Activated CD8-positive, alpha-beta T cell treated with anti-CD3 and anti-CD28 coated beads, Interleukin-2, amount 10 ng/mL, durations not matched to agents 7 days and 5 days (primary cell): ENCODE results near the gene TLR8. TPM values are rescaled to one million over a fixed set of nuclear protein-coding genes. Genes with fewer than 3 reads are reported as not detected.
A peak's percentile ranks its signal among the peaks of the same experiment; 100 is the strongest.

Source experiments
- ATAC-seq: fragments of 150-1000 bp; cut with Tn5 transposase; one replicate; pipeline ENCODE4 v1.10.0; 2021; ENCODE audit warnings: moderate library complexity
- CTCF ChIA-PET: fragments of 350-600 bp; sonication (Branson Sonifier 250); formaldehyde crosslinking; loops from one replicate; lab custom pipeline; 2021; ENCODE audit warnings: antibody characterized with exemption; lab: Charles Lee
- POLR2A ChIA-PET: fragments of 350-600 bp; sonication (Branson Sonifier 250); formaldehyde crosslinking; loops from one replicate; lab custom pipeline; 2021; ENCODE audit warnings: antibody characterized with exemption; lab: Charles Lee
- DNase-seq: peaks from one replicate; pipeline ENCODE4 v3.0.0-alpha.2; 2020
- H3K27ac Mint-ChIP-seq: one replicate; pipeline ENCODE4 v1.8.0; 2021; ENCODE audit warnings: mild to moderate bottlenecking, mixed read lengths
- H3K27me3 Mint-ChIP-seq: one replicate; pipeline ENCODE4 v1.8.0; 2021; ENCODE audit warnings: low read depth, mixed read lengths
- H3K36me3 Mint-ChIP-seq: one replicate; pipeline ENCODE4 v1.8.0; 2021; ENCODE audit warnings: low read depth, mixed read lengths
- H3K4me1 Mint-ChIP-seq: one replicate; pipeline ENCODE4 v1.8.0; 2021; ENCODE audit warnings: low read depth, mixed read lengths
- H3K4me3 Mint-ChIP-seq: one replicate; pipeline ENCODE4 v1.8.0; 2021; ENCODE audit warnings: mild to moderate bottlenecking, mixed read lengths
- H3K9me3 Mint-ChIP-seq: one replicate; pipeline ENCODE4 v1.8.0; 2022; ENCODE audit warnings: mixed read lengths; ENCODE audit not compliant: insufficient read depth
- total RNA-seq, 2 experiments: library from RNA; stranded (reverse); gene quantifications; one replicate each; pipeline ENCODE4 v1.2.3, GENCODE V29; 2021

Gene TLR8
- total RNA-seq, 2 experiments from 2014 or later, result not detected

GRCh38 chrX:12886545-12886944 lies 19.9 kb upstream of the TLR8 start:
- ChIA-PET POLR2A (no interaction called here), CTCF (no interaction called here)
- no peaks in the 10 kb centered on the region for H3K36me3 Mint-ChIP-seq
- peaks cover 5% of the 10 kb centered on the region for H3K9me3 Mint-ChIP-seq
- no peak overlapping the region for H3K27ac Mint-ChIP-seq
- no peak for ATAC-seq
- no peak overlapping the region for H3K4me3 Mint-ChIP-seq
- peaks cover 30% of the 10 kb centered on the region for H3K4me1 Mint-ChIP-seq
- H3K27me3 Mint-ChIP-seq, result peaks cover 15% of the 10 kb centered on the region
- DNase-seq, result no peak

GRCh38 chrX:12887141-12887540 lies 19.3 kb upstream of the TLR8 start:
- POLR2A ChIA-PET, result no interaction called here
- no peak for ATAC-seq
- DNase-seq, result no peak
- Mint-ChIP-seq H3K4me1 (peaks cover 33% of the 10 kb centered on the region), H3K36me3 (no peaks in the 10 kb centered on the region), H3K4me3 (no peak overlapping the region), H3K27ac (no peak overlapping the region), H3K27me3 (peaks cover 11% of the 10 kb centered on the region), H3K9me3 (peaks cover 5% of the 10 kb centered on the region)
- CTCF ChIA-PET, result no interaction called here

- no peak overlapping the region for H3K4me3 Mint-ChIP-seq
- H3K4me1 Mint-ChIP-seq, result peaks cover 39% of the 10 kb centered on the region
- DNase-seq (no peak), ATAC-seq (no peak)
- peaks cover 5% of the 10 kb centered on the region for H3K9me3 Mint-ChIP-seq
- POLR2A ChIA-PET, result no interaction called here
- no peaks in the 10 kb centered on the region for H3K36me3 Mint-ChIP-seq
- H3K27me3 Mint-ChIP-seq, result peaks cover 10% of the 10 kb centered on the region
- CTCF ChIA-PET, result no interaction called here
- H3K27ac Mint-ChIP-seq, result no peak overlapping the region
These were observed 18.7 kb upstream of the TLR8 start for GRCh38 chrX:12887767-12888166.

- peak overlapping the region; percentile 22 for H3K4me3 Mint-ChIP-seq
- peaks cover 51% of the 10 kb centered on the region for H3K4me1 Mint-ChIP-seq
- H3K27me3 Mint-ChIP-seq, result peaks cover 2% of the 10 kb centered on the region
- POLR2A ChIA-PET, result interaction anchor here (0.8 to 1.1 kb wide), 2 partner anchors 86 to 200 kb away, joined by 3 read pairs; no protein-coding TSS in a partner anchor
- peaks cover 5% of the 10 kb centered on the region for H3K9me3 Mint-ChIP-seq
- DNase-seq, result peak; percentile 33
- CTCF ChIA-PET, result interaction anchor here (0.6 to 7.4 kb wide), 4 partner anchors 10 to 76 kb away, joined by 3 to 90 read pairs (median 7); no protein-coding TSS in a partner anchor
- H3K27ac Mint-ChIP-seq, result peak overlapping the region; percentile 87
- no peaks in the 10 kb centered on the region for H3K36me3 Mint-ChIP-seq
- ATAC-seq, result peak; percentile 71
These were observed 16.0 kb upstream of the TLR8 start for GRCh38 chrX:12890467-12890866.

GRCh38 chrX:12891171-12891570 lies 15.2 kb upstream of the TLR8 start:
- CTCF ChIA-PET, result interaction anchor here (0.6 to 7.4 kb wide), 3 partner anchors 9 to 77 kb away, joined by 3 to 90 read pairs (median 11); no protein-coding TSS in a partner anchor
- peaks cover 51% of the 10 kb centered on the region for H3K4me1 Mint-ChIP-seq
- no peak for DNase-seq
- ATAC-seq, result no peak
- peaks cover 5% of the 10 kb centered on the region for H3K9me3 Mint-ChIP-seq
- no peaks in the 10 kb centered on the region for H3K27me3 Mint-ChIP-seq
- peak overlapping the region; percentile 87 for H3K27ac Mint-ChIP-seq
- POLR2A ChIA-PET, result no interaction called here
- H3K4me3 Mint-ChIP-seq, result no peak overlapping the region
- H3K36me3 Mint-ChIP-seq, result no peaks in the 10 kb centered on the region

GRCh38 chrX:12891915-12892506 lies 14.4 kb upstream of the TLR8 start:
- Mint-ChIP-seq H3K27me3 (no peaks in the 10 kb centered on the region), H3K9me3 (peaks cover 5% of the 10 kb centered on the region), H3K27ac (peak overlapping the region; percentile 69), H3K36me3 (no peaks in the 10 kb centered on the region), H3K4me1 (peaks cover 51% of the 10 kb centered on the region), H3K4me3 (peak overlapping the region; percentile 15)
- no peak for DNase-seq
- ChIA-PET CTCF (interaction anchor here (3.4 to 7.4 kb wide), 2 partner anchors 9 to 78 kb away, joined by 11 to 90 read pairs; no protein-coding TSS in a partner anchor), POLR2A (no interaction called here)
- peak; percentile 28 for ATAC-seq

GRCh38 chrX:12892716-12893115 lies 13.7 kb upstream of the TLR8 start:
- DNase-seq (no peak), ATAC-seq (no peak)
- no peak overlapping the region for H3K4me3 Mint-ChIP-seq
- CTCF ChIA-PET, result interaction anchor here (1.1 to 7.4 kb wide), 3 partner anchors 11 to 121 kb away, joined by 4 to 90 read pairs (median 4); no protein-coding TSS in a partner anchor
- no peaks in the 10 kb centered on the region for H3K36me3 Mint-ChIP-seq
- H3K27ac Mint-ChIP-seq, result no peak overlapping the region
- H3K4me1 Mint-ChIP-seq, result peaks cover 51% of the 10 kb centered on the region
- peaks cover under 1% of the 10 kb centered on the region for H3K27me3 Mint-ChIP-seq
- peaks cover 5% of the 10 kb centered on the region for H3K9me3 Mint-ChIP-seq
- POLR2A ChIA-PET, result no interaction called here

- ATAC-seq, result peak; percentile 70
- Mint-ChIP-seq H3K36me3 (no peaks in the 10 kb centered on the region), H3K4me1 (peaks cover 43% of the 10 kb centered on the region), H3K27ac (no peak overlapping the region), H3K27me3 (peaks cover 4% of the 10 kb centered on the region), H3K9me3 (peaks cover 5% of the 10 kb centered on the region), H3K4me3 (no peak overlapping the region)
- DNase-seq, result peak; percentile 61
- ChIA-PET POLR2A (no interaction called here), CTCF (interaction anchor here (0.8 to 7.4 kb wide), 6 partner anchors 51 to 105 kb away, joined by 3 to 90 read pairs (median 5); no protein-coding TSS in a partner anchor)
These were observed 12.1 kb upstream of the TLR8 start for GRCh38 chrX:12894074-12895030.

- Mint-ChIP-seq H3K27me3 (peaks cover 4% of the 10 kb centered on the region), H3K9me3 (no peaks in the 10 kb centered on the region), H3K36me3 (no peaks in the 10 kb centered on the region), H3K4me1 (peaks cover 27% of the 10 kb centered on the region), H3K4me3 (no peak overlapping the region), H3K27ac (no peak overlapping the region)
- DNase-seq (no peak), ATAC-seq (no peak)
- ChIA-PET CTCF (interaction anchor here (5.8 to 7.4 kb wide), 2 partner anchors 81 to 82 kb away, joined by 62 to 90 read pairs; no protein-coding TSS in a partner anchor), POLR2A (no interaction called here)
These were observed 10.6 kb upstream of the TLR8 start for GRCh38 chrX:12895866-12896265.

- CTCF ChIA-PET, result interaction anchor here (0.8 to 5.8 kb wide), 3 partner anchors 82 to 125 kb away, joined by 3 to 62 read pairs (median 5); no protein-coding TSS in a partner anchor
- POLR2A ChIA-PET, result no interaction called here
- Mint-ChIP-seq H3K4me1 (peaks cover 22% of the 10 kb centered on the region), H3K27me3 (peaks cover 5% of the 10 kb centered on the region), H3K36me3 (no peaks in the 10 kb centered on the region), H3K4me3 (no peak overlapping the region), H3K9me3 (no peaks in the 10 kb centered on the region), H3K27ac (no peak overlapping the region)
- DNase-seq (no peak), ATAC-seq (no peak)
These were observed 9.5 kb upstream of the TLR8 start for GRCh38 chrX:12896935-12897334.

- Mint-ChIP-seq H3K27me3 (peaks cover 5% of the 10 kb centered on the region), H3K4me1 (peaks cover 12% of the 10 kb centered on the region), H3K36me3 (no peaks in the 10 kb centered on the region), H3K27ac (no peak overlapping the region), H3K9me3 (no peaks in the 10 kb centered on the region), H3K4me3 (no peak overlapping the region)
- ChIA-PET POLR2A (no interaction called here), CTCF (interaction anchor here (1.6 to 5.8 kb wide), 2 partner anchors 83 to 126 kb away, joined by 5 to 62 read pairs; no protein-coding TSS in a partner anchor)
- ATAC-seq (no peak), DNase-seq (no peak)
These were observed 8.3 kb upstream of the TLR8 start for GRCh38 chrX:12898073-12898472.
